Measurements from ENCODE around the gene HNRNPLL. TPM values are rescaled to one million over a fixed set of nuclear protein-coding genes. Genes with fewer than 3 reads are reported as not detected.

Gene HNRNPLL
- total RNA-seq, 1 donor: 46.0 TPM

DNA sequence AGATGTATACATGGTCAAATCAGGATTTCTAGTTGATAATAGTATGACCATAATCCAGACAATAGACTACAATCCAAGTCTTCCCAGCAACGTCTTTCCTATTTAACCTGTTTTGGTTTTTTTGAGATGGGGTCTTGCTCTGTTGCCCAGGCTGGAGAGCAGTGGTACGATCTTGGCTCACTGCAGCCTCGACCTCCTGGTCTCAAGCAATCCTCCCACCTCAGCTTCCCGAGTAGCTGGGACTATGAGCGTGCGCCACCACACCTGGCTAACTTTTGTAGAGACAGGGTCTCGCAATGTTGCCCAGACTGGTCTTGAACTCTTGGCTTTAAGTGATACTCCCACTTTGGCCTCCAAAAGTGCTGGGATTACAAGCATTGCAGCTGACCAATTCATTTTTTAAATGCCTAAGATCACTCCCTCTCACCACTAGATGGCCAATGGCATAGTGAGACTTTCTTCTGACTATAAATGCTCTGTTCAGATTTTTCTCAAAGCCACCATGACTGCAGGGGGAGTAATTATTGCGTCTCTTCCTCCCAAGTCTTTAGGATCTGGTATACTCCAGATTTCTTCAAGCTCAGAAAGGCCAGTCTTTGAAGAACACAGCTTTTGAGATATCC lies 47.6 kb downstream of the HNRNPLL start:
- TF ChIP-seq, protein P1, sequence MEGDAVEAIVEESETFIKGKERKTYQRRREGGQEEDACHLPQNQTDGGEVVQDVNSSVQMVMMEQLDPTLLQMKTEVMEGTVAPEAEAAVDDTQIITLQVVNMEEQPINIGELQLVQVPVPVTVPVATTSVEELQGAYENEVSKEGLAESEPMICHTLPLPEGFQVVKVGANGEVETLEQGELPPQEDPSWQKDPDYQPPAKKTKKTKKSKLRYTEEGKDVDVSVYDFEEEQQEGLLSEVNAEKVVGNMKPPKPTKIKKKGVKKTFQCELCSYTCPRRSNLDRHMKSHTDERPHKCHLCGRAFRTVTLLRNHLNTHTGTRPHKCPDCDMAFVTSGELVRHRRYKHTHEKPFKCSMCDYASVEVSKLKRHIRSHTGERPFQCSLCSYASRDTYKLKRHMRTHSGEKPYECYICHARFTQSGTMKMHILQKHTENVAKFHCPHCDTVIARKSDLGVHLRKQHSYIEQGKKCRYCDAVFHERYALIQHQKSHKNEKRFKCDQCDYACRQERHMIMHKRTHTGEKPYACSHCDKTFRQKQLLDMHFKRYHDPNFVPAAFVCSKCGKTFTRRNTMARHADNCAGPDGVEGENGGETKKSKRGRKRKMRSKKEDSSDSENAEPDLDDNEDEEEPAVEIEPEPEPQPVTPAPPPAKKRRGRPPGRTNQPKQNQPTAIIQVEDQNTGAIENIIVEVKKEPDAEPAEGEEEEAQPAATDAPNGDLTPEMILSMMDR (IDR thresholded peaks at IDR 0.05; ENCODE audit: extremely low read depth, low read depth, low read length): peak; percentile 58
- no peaks in the 10 kb centered on the region for H4K20me1 ChIP-seq (ENCODE audit: insufficient read depth, low read length)
- H3K27ac ChIP-seq (ENCODE audit: low read depth, low read length): no peak overlapping the region
- no peak overlapping the region for H2AFZ ChIP-seq (ENCODE audit: low read length)
- H3K36me3 ChIP-seq (ENCODE audit: insufficient read depth, low read length): no peaks in the 10 kb centered on the region
- no peaks in the 10 kb centered on the region for H3K79me2 ChIP-seq (ENCODE audit: insufficient read depth, low read length)
- no peak overlapping the region for H3K4me2 ChIP-seq (ENCODE audit: insufficient read depth, low read length)
- no peak for DNase-seq (ENCODE audit: insufficient read length, low spot score, missing footprints)
- H3K4me1 ChIP-seq (ENCODE audit: insufficient read depth, low read length): no peaks in the 10 kb centered on the region
- no peaks in the 10 kb centered on the region for H3K9me3 ChIP-seq (ENCODE audit: low read depth, low read length)
- H3K27me3 ChIP-seq (ENCODE audit: insufficient read depth, low read length): no peaks in the 10 kb centered on the region
- no peak overlapping the region for H3K4me3 ChIP-seq (ENCODE audit: insufficient read depth, low read length)

DNA sequence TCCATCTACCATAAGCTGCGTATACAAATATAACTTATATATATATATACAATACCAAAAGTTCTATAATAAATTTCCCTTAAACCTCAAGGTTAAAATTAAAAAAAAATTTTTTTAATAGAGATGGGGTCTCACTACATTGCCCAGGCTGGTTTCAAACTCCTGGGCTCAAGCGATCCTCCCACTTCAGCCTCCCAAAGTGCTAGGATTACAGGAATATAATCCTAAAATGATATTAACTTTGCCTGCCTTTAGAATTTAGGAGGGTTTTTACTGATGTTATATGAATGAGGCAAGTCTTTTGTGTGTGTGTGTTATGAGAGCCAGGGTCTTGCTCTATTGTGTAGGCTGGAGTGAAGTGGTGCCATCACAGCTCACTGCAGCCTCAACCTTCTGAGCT lies 49.2 kb downstream of the HNRNPLL start:
- H3K4me2 ChIP-seq (ENCODE audit: insufficient read depth, low read length): no peak overlapping the region
- TF ChIP-seq, protein P1 (IDR thresholded peaks at IDR 0.05; ENCODE audit: extremely low read depth, low read depth, low read length): no peak
- H3K79me2 ChIP-seq (ENCODE audit: insufficient read depth, low read length): no peaks in the 10 kb centered on the region
- no peak overlapping the region for H2AFZ ChIP-seq (ENCODE audit: low read length)
- H3K9me3 ChIP-seq (ENCODE audit: low read depth, low read length): no peaks in the 10 kb centered on the region
- no peaks in the 10 kb centered on the region for H4K20me1 ChIP-seq (ENCODE audit: insufficient read depth, low read length)
- no peak for DNase-seq (ENCODE audit: insufficient read length, low spot score, missing footprints)
- H3K4me3 ChIP-seq (ENCODE audit: insufficient read depth, low read length): no peak overlapping the region
- no peaks in the 10 kb centered on the region for H3K27me3 ChIP-seq (ENCODE audit: insufficient read depth, low read length)
- H3K36me3 ChIP-seq (ENCODE audit: insufficient read depth, low read length): no peaks in the 10 kb centered on the region
- no peak overlapping the region for H3K27ac ChIP-seq (ENCODE audit: low read depth, low read length)
- H3K4me1 ChIP-seq (ENCODE audit: insufficient read depth, low read length): no peaks in the 10 kb centered on the region

DNA sequence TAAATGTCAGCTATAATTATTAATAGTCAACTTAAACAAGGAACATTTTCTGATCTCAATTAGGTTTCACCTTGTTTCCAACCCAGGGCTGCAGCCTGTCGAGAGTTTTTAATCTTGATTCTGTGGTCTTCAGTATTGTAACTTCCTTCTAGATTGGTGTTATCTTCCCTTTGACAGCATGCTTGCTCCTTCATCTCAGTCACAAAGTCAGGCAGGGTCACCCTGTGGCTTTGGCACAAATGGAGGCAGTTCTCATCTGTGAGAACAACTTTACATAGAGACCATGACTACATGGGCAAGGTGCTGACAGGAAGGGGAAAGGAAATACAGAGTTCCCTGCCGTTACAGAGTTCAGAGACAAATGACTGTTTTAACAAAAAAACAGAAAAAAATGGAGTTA lies 50.5 kb downstream of the HNRNPLL start:
- no peak for DNase-seq (ENCODE audit: insufficient read length, low spot score, missing footprints)
- TF ChIP-seq, protein P1 (IDR thresholded peaks at IDR 0.05; ENCODE audit: extremely low read depth, low read depth, low read length): no peak
- no peaks in the 10 kb centered on the region for H4K20me1 ChIP-seq (ENCODE audit: insufficient read depth, low read length)

DNA sequence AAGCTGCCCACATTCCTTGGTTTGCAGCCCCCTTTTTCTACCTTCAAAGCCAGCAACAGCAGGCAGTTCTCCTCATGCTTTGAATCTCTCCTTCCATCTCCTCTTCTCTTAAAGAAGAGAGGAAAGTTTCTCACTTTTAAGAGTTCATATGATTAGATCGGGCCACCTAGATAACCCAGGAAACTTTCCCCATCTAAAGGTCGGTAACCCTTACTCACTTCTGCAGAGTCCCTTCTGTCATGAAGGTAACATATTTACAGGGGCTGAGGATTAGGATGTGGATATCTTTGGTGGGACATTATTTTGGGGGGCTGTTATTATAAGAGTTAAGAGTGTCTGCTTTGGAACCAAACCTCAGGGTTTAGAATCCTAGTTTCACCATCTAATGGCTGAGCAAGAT lies 51.0 kb downstream of the HNRNPLL start:
- H3K27ac ChIP-seq (ENCODE audit: low read depth, low read length): no peak overlapping the region
- no peaks in the 10 kb centered on the region for H3K9me3 ChIP-seq (ENCODE audit: low read depth, low read length)
- H3K27me3 ChIP-seq (ENCODE audit: insufficient read depth, low read length): no peaks in the 10 kb centered on the region
- no peaks in the 10 kb centered on the region for H3K79me2 ChIP-seq (ENCODE audit: insufficient read depth, low read length)
- H3K36me3 ChIP-seq (ENCODE audit: insufficient read depth, low read length): no peaks in the 10 kb centered on the region
- H4K20me1 ChIP-seq (ENCODE audit: insufficient read depth, low read length): no peaks in the 10 kb centered on the region
- TF ChIP-seq, protein P1 (IDR thresholded peaks at IDR 0.05; ENCODE audit: extremely low read depth, low read depth, low read length): no peak
- H2AFZ ChIP-seq (ENCODE audit: low read length): no peak overlapping the region
- no peak for DNase-seq (ENCODE audit: insufficient read length, low spot score, missing footprints)
- H3K4me3 ChIP-seq (ENCODE audit: insufficient read depth, low read length): no peak overlapping the region
- no peak overlapping the region for H3K4me2 ChIP-seq (ENCODE audit: insufficient read depth, low read length)
- H3K4me1 ChIP-seq (ENCODE audit: insufficient read depth, low read length): no peaks in the 10 kb centered on the region

More for the DNA sequence above, 50.5 kb downstream of the HNRNPLL start:
- Histone ChIP-seq H3K27ac (ENCODE audit: low read depth, low read length) (no peak overlapping the region), H3K9me3 (ENCODE audit: low read depth, low read length) (no peaks in the 10 kb centered on the region), H3K4me3 (ENCODE audit: insufficient read depth, low read length) (no peak overlapping the region), H3K4me2 (ENCODE audit: insufficient read depth, low read length) (no peak overlapping the region), H3K4me1 (ENCODE audit: insufficient read depth, low read length) (no peaks in the 10 kb centered on the region), H3K79me2 (ENCODE audit: insufficient read depth, low read length) (no peaks in the 10 kb centered on the region), H3K27me3 (ENCODE audit: insufficient read depth, low read length) (no peaks in the 10 kb centered on the region), H2AFZ (ENCODE audit: low read length) (no peak overlapping the region), H3K36me3 (ENCODE audit: insufficient read depth, low read length) (no peaks in the 10 kb centered on the region)
